PC-9 (cell line): ENCODE data around the gene ARMC9.
"Not testable (repeated sequence)": the region's sequence is repeated elsewhere in the genome, so short reads cannot be mapped to it uniquely, and the experiment has no call there.

Experiments
- EZH2 ChIP-seq: fragments of 200-600 bp; sonication (generic); IDR thresholded peaks from 2 replicates; pipeline ENCODE4 v1.8.0; 2017; ENCODE audit warnings: antibody characterized with exemption, low read depth
- TF ChIP-seq, protein P1 (sequence below): fragments of 200-600 bp; sonication (generic); conservative IDR thresholded peaks from 2 replicates; pipeline ENCODE4 v1.6.1; 2017; ENCODE audit warnings: mixed run types, antibody characterized with exemption, mild to moderate bottlenecking, moderate library complexity

DNA sequence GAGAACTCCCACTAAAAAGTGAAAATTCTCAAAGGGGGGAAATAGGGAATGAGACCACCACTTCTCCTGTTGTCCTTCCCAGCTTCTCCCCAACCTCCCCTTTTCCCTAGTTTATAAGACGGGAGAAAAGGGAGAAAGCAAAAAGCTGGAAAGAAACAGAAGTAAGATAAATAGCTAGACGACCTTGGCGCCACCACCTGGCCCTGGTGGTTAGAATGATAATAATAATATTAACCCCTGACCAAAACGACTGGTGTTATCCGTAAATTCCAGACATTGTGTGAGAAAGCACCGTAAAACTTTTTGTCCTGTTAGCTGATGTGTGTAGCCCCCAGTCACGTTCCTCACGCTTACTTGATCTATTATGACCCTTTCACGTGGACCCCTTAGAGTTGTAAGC is 209.9 kb downstream of the ARMC9 start:
- TF ChIP-seq, protein P1, sequence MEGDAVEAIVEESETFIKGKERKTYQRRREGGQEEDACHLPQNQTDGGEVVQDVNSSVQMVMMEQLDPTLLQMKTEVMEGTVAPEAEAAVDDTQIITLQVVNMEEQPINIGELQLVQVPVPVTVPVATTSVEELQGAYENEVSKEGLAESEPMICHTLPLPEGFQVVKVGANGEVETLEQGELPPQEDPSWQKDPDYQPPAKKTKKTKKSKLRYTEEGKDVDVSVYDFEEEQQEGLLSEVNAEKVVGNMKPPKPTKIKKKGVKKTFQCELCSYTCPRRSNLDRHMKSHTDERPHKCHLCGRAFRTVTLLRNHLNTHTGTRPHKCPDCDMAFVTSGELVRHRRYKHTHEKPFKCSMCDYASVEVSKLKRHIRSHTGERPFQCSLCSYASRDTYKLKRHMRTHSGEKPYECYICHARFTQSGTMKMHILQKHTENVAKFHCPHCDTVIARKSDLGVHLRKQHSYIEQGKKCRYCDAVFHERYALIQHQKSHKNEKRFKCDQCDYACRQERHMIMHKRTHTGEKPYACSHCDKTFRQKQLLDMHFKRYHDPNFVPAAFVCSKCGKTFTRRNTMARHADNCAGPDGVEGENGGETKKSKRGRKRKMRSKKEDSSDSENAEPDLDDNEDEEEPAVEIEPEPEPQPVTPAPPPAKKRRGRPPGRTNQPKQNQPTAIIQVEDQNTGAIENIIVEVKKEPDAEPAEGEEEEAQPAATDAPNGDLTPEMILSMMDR, result not testable (repeated sequence)
- not testable (repeated sequence) for TF ChIP-seq EZH2
